ENCODE data around the gene TEAD2.
"Not testable (repeated sequence)": the region's sequence is repeated elsewhere in the genome, so short reads cannot be mapped to it uniquely, and the experiment has no call there.

Gene TEAD2

GRCh38 chr19:49383599-49383998, 21.4 kb upstream of the TEAD2 start:
- no peak for DNase-seq

DNA sequence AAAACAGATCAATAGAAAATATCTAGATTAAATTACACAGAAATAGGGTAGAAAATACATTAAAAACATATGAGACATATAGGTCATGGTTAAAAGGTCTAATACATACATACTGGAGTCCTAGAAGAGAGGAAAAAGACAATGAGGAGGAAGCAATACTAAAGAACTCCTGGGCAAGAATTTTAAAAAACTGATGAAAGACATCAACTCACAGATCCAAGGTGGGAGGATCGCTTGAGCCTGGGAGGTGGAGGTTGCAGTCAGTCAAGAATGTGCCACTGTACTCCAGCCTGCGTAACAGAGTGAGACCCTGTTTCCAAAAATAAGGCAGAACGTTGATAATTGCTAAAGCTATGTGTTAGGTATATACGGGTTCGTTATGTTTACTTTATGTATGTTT, 20.4 kb upstream of the TEAD2 start:
- DNase-seq: no peak

DNA sequence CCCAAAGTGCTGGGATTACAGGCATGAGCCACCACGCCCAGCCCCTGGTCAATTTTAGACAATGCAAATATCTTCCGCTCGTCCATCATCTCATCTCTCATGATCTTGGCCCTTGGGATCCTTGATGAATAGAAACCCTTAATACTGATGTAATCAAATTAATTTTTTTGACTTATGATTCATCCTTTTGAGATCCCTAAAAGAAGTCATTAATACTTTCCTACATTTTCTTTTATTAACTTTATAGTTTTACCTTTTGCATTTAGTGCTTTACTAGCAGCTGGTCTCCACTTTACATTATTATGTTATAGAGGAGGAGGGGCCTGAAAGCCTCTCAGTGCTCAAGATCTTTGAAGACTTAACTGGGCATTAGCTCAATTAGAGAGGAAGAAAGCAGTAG, 18.2 kb upstream of the TEAD2 start:
- no peak for DNase-seq

DNA sequence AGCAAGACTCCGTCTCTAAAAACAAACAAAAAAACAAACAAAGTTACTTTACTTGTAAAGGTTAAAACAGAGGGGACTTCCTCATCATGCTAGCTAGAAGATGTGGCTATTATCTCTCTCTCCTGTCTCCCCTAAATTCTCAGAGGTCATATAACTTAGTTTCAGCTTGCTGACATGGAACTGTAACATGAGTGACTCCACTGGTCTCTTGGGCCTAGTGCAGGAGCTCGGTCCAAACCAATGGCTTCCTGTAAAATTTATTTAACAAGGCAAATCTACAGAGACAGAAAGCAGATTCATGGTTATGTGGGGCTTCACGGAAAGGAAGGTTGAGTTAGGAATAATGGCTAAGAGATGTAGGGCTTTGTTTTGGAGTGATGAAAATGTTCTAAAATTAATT, 16.3 kb upstream of the TEAD2 start:
- DNase-seq: no peak

- DNase-seq: no peak
Observed at GRCh38 chr19:49374665-49375434, 12.6 kb upstream of the TEAD2 start.

DNA sequence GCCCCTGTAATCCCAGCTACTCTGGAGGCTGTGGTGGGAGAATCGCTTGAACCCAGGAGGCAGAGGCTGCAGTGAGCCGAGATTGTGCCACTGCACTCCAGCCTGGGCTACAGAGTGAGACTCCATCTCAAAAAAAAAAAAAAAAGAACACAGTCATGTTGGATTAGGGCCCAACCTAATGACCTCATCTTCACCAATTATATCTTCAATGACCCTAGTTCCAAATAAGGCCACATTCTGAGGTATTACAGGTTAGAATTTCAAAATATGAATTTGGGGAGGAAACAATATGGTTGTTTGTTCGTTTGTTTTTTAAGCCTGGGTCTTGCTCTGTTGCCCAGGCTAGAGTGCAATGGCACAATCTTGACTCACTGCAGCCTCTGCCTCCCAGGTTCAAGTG, 11.0 kb upstream of the TEAD2 start:
- DNase-seq: not testable (repeated sequence)

GRCh38 chr19:49371184-49371583, 9.0 kb upstream of the TEAD2 start:
- DNase-seq: no peak

GRCh38 chr19:49368711-49369358, 6.6 kb upstream of the TEAD2 start:
- peak in 1 of 2 experiments; percentile 17 for DNase-seq

GRCh38 chr19:49366110-49366509, 3.9 kb upstream of the TEAD2 start:
- DNase-seq: no peak

DNA sequence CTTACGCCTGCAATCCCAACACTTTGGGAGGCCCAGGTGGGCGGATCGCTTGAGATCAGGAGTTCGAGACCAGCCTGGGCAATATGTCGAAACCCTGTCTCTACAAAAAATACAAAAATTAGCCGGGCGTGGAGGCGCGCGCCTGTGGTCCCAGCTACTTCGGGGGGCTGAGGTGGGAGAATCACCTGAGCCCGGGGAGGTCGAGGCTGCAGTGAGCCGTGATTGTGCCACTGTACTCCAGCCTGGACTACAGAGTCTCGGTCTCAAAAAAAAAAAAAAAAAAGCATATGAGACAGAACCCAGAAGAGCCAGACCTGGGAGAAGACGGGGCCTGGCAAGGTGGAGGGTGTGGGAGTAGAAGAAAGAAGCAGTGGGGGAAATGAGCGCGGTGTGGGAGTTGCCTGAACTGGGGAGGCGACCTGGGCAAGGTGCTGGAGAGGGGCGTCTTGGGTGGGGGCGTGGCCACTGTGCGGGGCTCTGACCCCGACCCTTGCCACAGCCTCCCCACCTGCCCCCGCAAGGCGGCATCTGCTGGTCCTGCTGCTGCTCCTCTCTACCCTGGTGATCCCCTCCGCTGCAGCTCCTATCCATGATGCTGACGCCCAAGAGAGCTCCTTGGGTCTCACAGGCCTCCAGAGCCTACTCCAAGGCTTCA, 2.0 kb upstream of the TEAD2 start:
- no peak for DNase-seq

- DNase-seq: no peak
Observed at GRCh38 chr19:49363268-49364082, 1.3 kb upstream of the TEAD2 start, which contains the start of gene DKKL1. DKKL1 (plus strand) TSS chr19:49363877; CDS start chr19:49363999, 122 bp downstream.

DNA sequence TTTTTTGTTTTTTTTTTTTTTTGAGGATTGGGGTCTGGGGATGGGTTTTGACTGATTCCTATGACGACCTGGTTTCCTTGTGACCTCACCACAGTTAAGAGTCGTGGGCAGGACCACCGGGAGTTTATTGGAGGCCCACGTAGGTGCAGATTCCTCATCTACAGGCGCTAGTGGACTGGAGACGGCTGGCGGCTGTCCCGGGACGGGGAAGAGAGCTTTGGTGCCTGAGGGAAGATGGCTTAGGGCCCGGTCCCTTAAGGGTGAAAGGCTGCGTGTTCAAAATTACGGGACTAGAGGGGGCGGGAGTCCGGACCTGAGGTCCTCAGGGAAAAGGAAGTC, 682 bp upstream of the TEAD2 start:
- DNase-seq: no peak

- no peak for DNase-seq
Observed at GRCh38 chr19:49361438-49362047, 673 bp downstream of the TEAD2 start.

GRCh38 chr19:49359851-49360820, 2.1 kb downstream of the TEAD2 start:
- DNase-seq: no peak

DNA sequence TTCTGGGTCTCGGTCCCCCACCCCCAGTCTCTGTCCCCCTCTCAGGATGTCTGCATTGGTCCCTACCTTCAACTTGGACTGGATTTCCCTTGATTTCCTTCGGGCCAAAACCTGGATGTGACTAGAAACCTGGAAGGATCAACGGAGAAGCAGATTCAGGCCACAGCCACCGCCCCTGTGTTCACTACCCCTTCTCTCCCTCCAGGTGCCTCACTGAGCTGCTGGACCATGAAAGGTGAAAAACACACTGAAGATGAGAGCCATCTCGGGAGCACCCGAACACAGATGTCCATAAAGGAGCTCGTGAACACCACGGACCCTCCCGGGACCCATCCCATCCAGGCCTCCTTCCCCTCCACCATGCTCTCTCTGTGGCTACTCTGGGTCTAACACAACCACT, 5.0 kb downstream of the TEAD2 start:
- DNase-seq: no peak

DNA sequence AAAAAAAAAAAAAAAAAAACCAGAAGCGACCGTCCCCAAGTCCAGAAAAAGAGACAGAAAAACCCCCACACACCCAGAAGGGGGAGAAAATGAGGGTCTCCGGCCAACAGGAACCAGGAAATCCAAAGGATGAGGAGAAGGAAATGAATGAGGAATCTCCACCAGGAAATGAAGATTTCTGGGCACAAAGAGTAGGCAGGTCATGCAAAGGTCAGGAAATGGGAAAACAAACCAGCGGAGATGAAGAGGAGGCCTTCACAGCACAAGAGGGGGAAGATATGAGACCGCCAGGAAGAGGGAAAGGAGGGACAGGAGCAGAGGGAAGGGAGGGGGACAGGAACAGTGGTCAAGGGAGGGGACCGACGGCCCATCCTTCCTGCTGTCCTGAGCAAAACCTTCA, 5.8 kb downstream of the TEAD2 start:
- DNase-seq: no peak

DNA sequence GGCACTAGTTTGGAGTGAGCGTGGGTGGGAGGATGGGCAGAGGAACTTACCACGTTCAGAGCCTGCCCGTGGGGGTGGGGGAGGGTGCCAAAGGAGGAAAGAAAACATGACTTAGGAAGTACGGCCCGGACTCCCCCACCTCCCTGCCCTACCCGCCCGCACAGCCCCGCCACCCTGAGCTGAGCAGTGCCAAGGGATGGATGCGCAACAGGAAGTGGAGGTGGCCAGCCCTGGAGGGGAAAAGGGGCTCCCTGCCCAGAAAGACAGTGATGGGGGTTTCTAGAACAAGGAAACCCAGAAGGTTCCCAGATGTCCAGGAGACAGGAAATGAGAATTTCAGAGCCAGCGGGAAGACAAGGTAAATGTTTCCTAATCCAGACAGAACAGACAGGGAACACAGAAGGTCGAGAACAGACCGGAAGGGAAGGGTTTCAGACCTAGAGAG, 6.3 kb downstream of the TEAD2 start:
- DNase-seq: peak; percentile 36 to 41

DNA sequence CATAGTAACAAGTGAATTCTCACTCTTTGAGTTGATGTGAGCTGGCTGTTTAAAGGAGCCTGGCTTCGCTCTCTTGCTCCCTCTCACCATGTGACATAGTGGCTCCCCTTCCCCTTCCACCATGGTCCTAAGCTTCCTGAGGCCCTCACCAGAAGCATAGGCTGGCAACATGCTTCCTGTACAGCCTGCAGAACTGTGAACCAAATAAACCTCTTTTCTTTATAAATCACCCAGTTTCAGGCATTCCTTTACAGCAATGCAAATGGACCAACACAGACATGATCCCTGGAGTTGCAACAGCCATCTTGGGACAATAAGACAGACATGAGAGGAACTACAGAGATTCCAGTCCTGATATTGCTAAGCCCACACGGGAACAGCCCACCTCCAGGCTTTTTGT, 12.6 kb downstream of the TEAD2 start:
- DNase-seq: no peak

- DNase-seq: no peak
Observed at GRCh38 chr19:49348305-49349189, 13.7 kb downstream of the TEAD2 start.

DNA sequence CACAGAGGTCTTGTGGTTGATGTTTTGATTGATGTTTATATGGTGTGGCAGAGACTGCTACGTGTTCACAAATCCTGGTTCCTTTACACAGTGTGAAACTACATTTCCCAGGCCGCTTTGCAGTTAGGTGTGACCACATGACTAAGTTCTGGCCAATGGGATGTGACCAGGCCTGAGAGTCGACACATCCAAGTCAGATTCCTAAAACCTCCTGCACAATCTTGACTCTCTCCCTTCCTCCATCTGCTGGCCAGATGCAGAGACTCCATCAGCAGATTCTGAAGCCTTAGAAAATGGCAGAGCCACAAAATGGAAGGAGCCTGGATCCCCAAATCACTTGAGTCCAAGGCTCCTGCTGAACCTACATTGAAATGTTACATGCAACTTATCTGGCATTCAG, 14.4 kb downstream of the TEAD2 start:
- DNase-seq: no peak
